GM12878 (cell line): Measurements from ENCODE around the gene CDK5RAP3. TPM values are rescaled to one million over a fixed set of nuclear protein-coding genes. Genes with fewer than 3 reads are reported as not detected.
"Not testable (repeated sequence)": the region's sequence is repeated elsewhere in the genome, so short reads cannot be mapped to it uniquely, and the experiment has no call there.

Experiments
- ATAC-seq: fragments of 200-7000 bp; cut with Tn5 transposase; 3 replicates; pipeline ENCODE4 v1.9.1; 2020; ENCODE audit warnings: mild to moderate bottlenecking, moderate library complexity
- BruUV-seq: library from RNA; stranded (reverse); fragments of 400-500 nt; replicated peaks from 2 replicates; lab custom pipeline; 2021; lab: Mats Ljungman, UMichigan
- CTCF ChIA-PET: fragments of 300-600 bp; sonication (Branson Sonifier 250); formaldehyde crosslinking; extraction: SDS; loops from one replicate; lab custom pipeline; 2021; ENCODE audit warnings: inconsistent platforms; lab: Yijun Ruan, JAX
- POLR2A ChIA-PET: fragments of 350-600 bp; formaldehyde crosslinking; extraction: SDS; loops from one replicate; lab custom pipeline; 2021; ENCODE audit warnings: inconsistent platforms; lab: Charles Lee
- RAD21 ChIA-PET: fragments of 300-600 bp; sonication (Branson Sonifier 250); formaldehyde crosslinking; loops from one replicate; lab custom pipeline; 2023; ENCODE audit warnings: antibody characterized with exemption; ENCODE audit not compliant: unreplicated experiment; lab: Charles Lee
- SMC1A ChIA-PET: fragments of 300-600 bp; sonication (Branson Sonifier 250); formaldehyde crosslinking; loops from one replicate; lab custom pipeline; 2023; ENCODE audit not compliant: unreplicated experiment, uncharacterized antibody; lab: Charles Lee
- DNase-seq: peaks from one replicate; pipeline ENCODE4 v3.0.0-alpha.2; 2011; ENCODE audit warnings: low read depth, low spot score
- FAIRE-seq: peaks from 3 replicates; lab custom pipeline; 2011; peaks lifted over from hg19 to GRCh38; lab: Jason Lieb, UNC
- H2AFZ ChIP-seq: 2 replicates; pipeline ENCODE4 v1.6.0; 2011; ENCODE audit warnings: low read depth, low read length, control low read depth; ENCODE audit not compliant: control insufficient read depth
- H3K27ac ChIP-seq: 2 replicates; pipeline ENCODE4 v1.5.1; 2011; ENCODE audit warnings: control low read depth; ENCODE audit not compliant: control insufficient read depth, insufficient read depth
- H3K27me3 ChIP-seq, 2 experiments: replicated peaks in 1 of 2; 2 replicates each; pipeline versions ENCODE4 v1.6.0 to v1.6.1; 2011; ENCODE audit warnings: low read length in 1 of 2; ENCODE audit not compliant: control insufficient read depth in 2 of 2, insufficient read depth in 2 of 2
- H3K36me3 ChIP-seq, 2 experiments: 2 replicates each; pipeline ENCODE4 v1.5.1; 2011; ENCODE audit warnings: low read length in 1 of 2; ENCODE audit not compliant: control insufficient read depth in 2 of 2, insufficient read depth in 2 of 2
- H3K4me1 ChIP-seq: 2 replicates; pipeline ENCODE4 v1.6.1; 2011; ENCODE audit warnings: mild to moderate bottlenecking, low read length, moderate library complexity, mixed read lengths; ENCODE audit not compliant: control insufficient read depth, insufficient read depth
- H3K4me2 ChIP-seq: 2 replicates; pipeline ENCODE4 v1.6.0; 2011; ENCODE audit warnings: control low read depth; ENCODE audit not compliant: control insufficient read depth, insufficient read depth
- H3K4me3 ChIP-seq: fragments of 200-600 bp; sonication (generic); 2 replicates; pipeline ENCODE4 v1.5.1; 2016
- H3K79me2 ChIP-seq: 2 replicates; pipeline ENCODE4 v1.6.0; 2011; ENCODE audit warnings: low read length; ENCODE audit not compliant: control insufficient read depth, insufficient read depth
- H3K9ac ChIP-seq: 2 replicates; pipeline ENCODE4 v1.8.0; 2011; ENCODE audit warnings: low read length, control low read depth, mixed read lengths; ENCODE audit not compliant: control insufficient read depth, insufficient read depth
- H3K9me3 ChIP-seq: replicated peaks from 3 replicates; pipeline ENCODE4 v1.5.1; 2011; ENCODE audit warnings: mild to moderate bottlenecking, low read length; ENCODE audit not compliant: control insufficient read depth, insufficient read depth
- H4K20me1 ChIP-seq: 2 replicates; pipeline ENCODE4 v1.6.0; 2011; ENCODE audit not compliant: control insufficient read depth, insufficient read depth
- BCL11A ChIP-seq: IDR thresholded peaks from 2 replicates; pipeline ENCODE4 v1.6.1; 2011; ENCODE audit warnings: low read depth, low read length
- FOXK2 ChIP-seq: fragments of 450-650 bp; IDR thresholded peaks from 2 replicates; pipeline ENCODE4 v1.6.1; 2017; ENCODE audit warnings: mild to moderate bottlenecking, moderate library complexity
- SP1 ChIP-seq: IDR thresholded peaks from one replicate; pipeline ENCODE4 v1.6.1; 2011; ENCODE audit warnings: low read depth, low read length
- TCF3 ChIP-seq: IDR thresholded peaks from 2 replicates; pipeline ENCODE4 v1.6.1; 2012; ENCODE audit warnings: low read depth, mild to moderate bottlenecking, low read length, borderline replicate concordance; ENCODE audit not compliant: insufficient read depth
- ZNF384 ChIP-seq: IDR thresholded peaks from 2 replicates; pipeline ENCODE4 v1.6.1; 2012; ENCODE audit warnings: low read depth, mild to moderate bottlenecking, low read length, improper control_type of control experiment, borderline replicate concordance
- WGBS: methylation state at CpG from one replicate; pipeline ENCODE4 v1.1.6; 2016; ENCODE audit warnings: low lambda C conversion rate; ENCODE audit not compliant: insufficient replicate concordance, insufficient coverage; ENCODE audit errors: missing lambda C conversion rate; 5-methylcytosine and 5-hydroxymethylcytosine counted together
- in situ Hi-C: fragments of 300-500 bp; cut with MboI; formaldehyde crosslinking; loops from 9 replicates; pipeline ENCODE4 v1.14.3; 2018; ENCODE audit warnings: mixed read lengths
- intact Hi-C: fragments of 100-400 bp; cut with micrococcal nuclease; formaldehyde crosslinking; loops from one replicate; pipeline ENCODE4 v1.14.2; 2022; ENCODE audit not compliant: unreplicated experiment
- polyA plus RNA-seq, 11 experiments: library from polyadenylated mRNA; depleted of rRNA in 4 of 11; unstranded in 6 of 11; stranded (reverse) in 5 of 11; fragments of >200 nt; fragmentation: Nextera tagmentation in 4 of 11; fragmentation: Illumina TruSeq in 1 of 11; extraction: Ambion mirVana in 4 of 11; extraction: Trizol in 1 of 11; gene quantifications; 1 replicate in 1 of 11; 2 replicates in 10 of 11; pipeline versions ENCODE4 v1.2.1 to v1.2.3, GENCODE V29; 2011 to 2016; ENCODE audit warnings: inconsistent platforms in 2 of 11, missing spikeins in 2 of 11, low read depth in 1 of 11
- total RNA-seq, 4 experiments: library from RNA; depleted of rRNA in 3 of 4; stranded (reverse); fragments of >200 nt in 3 of 4; fragmentation: Illumina TruSeq in 1 of 4; extraction: Trizol in 1 of 4; gene quantifications; 2 replicates each; pipeline versions ENCODE4 v1.2.1 to v1.2.3, GENCODE V29; 2013 to 2021
- TF ChIP-seq, protein P1 (sequence below): fragments of 450-650 bp; IDR thresholded peaks from 2 replicates; pipeline ENCODE4 v1.6.1; 2016; ENCODE audit warnings: mild to moderate bottlenecking, moderate library complexity, borderline replicate concordance

CDK5RAP3 gene
- total and polyA plus RNA-seq, 10 of the 15 experiments (the other 5 are each of a cell fraction or from before 2014, with no cell fraction given), result 69.4 to 237 (median 160) TPM

- Histone ChIP-seq H3K4me3 (no peak overlapping the region), H3K4me2 (no peak overlapping the region), H3K27me3 (no peaks in the 10 kb centered on the region), H3K27ac (no peak overlapping the region), H3K9me3 (no peaks in the 10 kb centered on the region), H3K36me3 (no peaks in the 10 kb centered on the region; a peak in 1 of 4 replicates), H3K79me2 (no peaks in the 10 kb centered on the region), H3K9ac (no peak overlapping the region), H3K4me1 (peaks cover 49% of the 10 kb centered on the region), H2AFZ (no peak overlapping the region), H4K20me1 (no peaks in the 10 kb centered on the region)
- intact Hi-C loops (no loop called here), in situ Hi-C loops (no loop called here)
- no peak for TF ChIP-seq FOXK2
- TF ChIP-seq BCL11A, result no peak
- TF ChIP-seq SP1, result no peak
- TF ChIP-seq, protein P1, sequence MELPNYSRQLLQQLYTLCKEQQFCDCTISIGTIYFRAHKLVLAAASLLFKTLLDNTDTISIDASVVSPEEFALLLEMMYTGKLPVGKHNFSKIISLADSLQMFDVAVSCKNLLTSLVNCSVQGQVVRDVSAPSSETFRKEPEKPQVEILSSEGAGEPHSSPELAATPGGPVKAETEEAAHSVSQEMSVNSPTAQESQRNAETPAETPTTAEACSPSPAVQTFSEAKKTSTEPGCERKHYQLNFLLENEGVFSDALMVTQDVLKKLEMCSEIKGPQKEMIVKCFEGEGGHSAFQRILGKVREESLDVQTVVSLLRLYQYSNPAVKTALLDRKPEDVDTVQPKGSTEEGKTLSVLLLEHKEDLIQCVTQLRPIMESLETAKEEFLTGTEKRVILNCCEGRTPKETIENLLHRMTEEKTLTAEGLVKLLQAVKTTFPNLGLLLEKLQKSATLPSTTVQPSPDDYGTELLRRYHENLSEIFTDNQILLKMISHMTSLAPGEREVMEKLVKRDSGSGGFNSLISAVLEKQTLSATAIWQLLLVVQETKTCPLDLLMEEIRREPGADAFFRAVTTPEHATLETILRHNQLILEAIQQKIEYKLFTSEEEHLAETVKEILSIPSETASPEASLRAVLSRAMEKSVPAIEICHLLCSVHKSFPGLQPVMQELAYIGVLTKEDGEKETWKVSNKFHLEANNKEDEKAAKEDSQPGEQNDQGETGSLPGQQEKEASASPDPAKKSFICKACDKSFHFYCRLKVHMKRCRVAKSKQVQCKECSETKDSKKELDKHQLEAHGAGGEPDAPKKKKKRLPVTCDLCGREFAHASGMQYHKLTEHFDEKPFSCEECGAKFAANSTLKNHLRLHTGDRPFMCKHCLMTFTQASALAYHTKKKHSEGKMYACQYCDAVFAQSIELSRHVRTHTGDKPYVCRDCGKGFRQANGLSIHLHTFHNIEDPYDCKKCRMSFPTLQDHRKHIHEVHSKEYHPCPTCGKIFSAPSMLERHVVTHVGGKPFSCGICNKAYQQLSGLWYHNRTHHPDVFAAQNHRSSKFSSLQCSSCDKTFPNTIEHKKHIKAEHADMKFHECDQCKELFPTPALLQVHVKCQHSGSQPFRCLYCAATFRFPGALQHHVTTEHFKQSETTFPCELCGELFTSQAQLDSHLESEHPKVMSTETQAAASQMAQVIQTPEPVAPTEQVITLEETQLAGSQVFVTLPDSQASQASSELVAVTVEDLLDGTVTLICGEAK, result no peak
- TF ChIP-seq TCF3, result no peak
- TF ChIP-seq ZNF384, result peak; percentile 46; the same call in 1 of the 2 replicates
- RAD21 ChIA-PET, result interaction anchor here (0.8 to 2.7 kb wide), 4 partner anchors 7 to 31 kb away, joined by 3 to 9 read pairs (median 6); partner anchors contain the start of gene CDK5RAP3
- ATAC-seq, result no peak
- no peak for DNase-seq
- no TSS peak for BruUV-seq
- no peak for FAIRE-seq
- WGBS, result 88% methylated on average over 1 of the region's 1 CpG
- CTCF ChIA-PET, result interaction anchor here (1.1 to 8.5 kb wide), 8 partner anchors 10 to 53 kb away, joined by 4 to 59 read pairs (median 24); partner anchors contain the start of gene CDK5RAP3
- SMC1A ChIA-PET, result interaction anchor here (1.5 to 9.5 kb wide), 5 partner anchors 10 to 59 kb away, joined by 4 to 97 read pairs (median 10); partner anchors contain the start of gene PNPO
- POLR2A ChIA-PET, result interaction anchor here (0.6 to 3.7 kb wide), 5 partner anchors 8 to 113 kb away, joined by 3 to 21 read pairs (median 3); partner anchors contain the start of gene CDK5RAP3
Measured at GRCh38 chr17:48001197-48001596, 30.3 kb downstream of the CDK5RAP3 start.

GRCh38 chr17:48001657-48002056, 30.7 kb downstream of the CDK5RAP3 start:
- RAD21 ChIA-PET, result interaction anchor here (0.8 to 4.8 kb wide), 5 partner anchors 8 to 31 kb away, joined by 3 to 54 read pairs (median 9); partner anchors contain the start of gene CDK5RAP3
- H4K20me1 ChIP-seq, H3K4me3 ChIP-seq, H3K79me2 ChIP-seq, BruUV-seq, ATAC-seq, FAIRE-seq, H2AFZ ChIP-seq, in situ Hi-C loops, intact Hi-C loops, DNase-seq, H3K4me2 ChIP-seq, H3K36me3 ChIP-seq, H3K9ac ChIP-seq, H3K27me3 ChIP-seq, H3K9me3 ChIP-seq: not testable (repeated sequence)
- 86% methylated on average over 5 of the region's 5 CpGs for WGBS
- POLR2A ChIA-PET, result interaction anchor here (0.6 to 3.7 kb wide), 6 partner anchors 9 to 113 kb away, joined by 3 to 21 read pairs (median 4); partner anchors contain the start of gene CDK5RAP3
- peaks cover 49% of the 10 kb centered on the region for H3K4me1 ChIP-seq
- CTCF ChIA-PET, result interaction anchor here (1.0 to 8.5 kb wide), 11 partner anchors 10 to 160 kb away, joined by 3 to 59 read pairs (median 18); partner anchors contain the start of genes CDK5RAP3 and SCRN2
- SMC1A ChIA-PET, result interaction anchor here (1.5 to 9.5 kb wide), 5 partner anchors 10 to 25 kb away, joined by 3 to 97 read pairs (median 10); no protein-coding TSS in a partner anchor
- peak overlapping the region; percentile 85; the same call in 1 of the 2 replicates for H3K27ac ChIP-seq
